Trophoblast cell (in vitro differentiated cells and primary cell): Measurements from ENCODE around the gene CTDP1.

Experiments used
- DNase-seq, 2 donors: peaks; one replicate each; pipeline ENCODE4 v3.0.0-alpha.2; 2016
- H2AFZ ChIP-seq: 2 replicates; pipeline ENCODE4 v1.6.1; 2013; ENCODE audit warnings: low read length, moderate library complexity, mild to moderate bottlenecking; ENCODE audit not compliant: insufficient read depth, poor library complexity
- H2AK5ac ChIP-seq: 2 replicates; pipeline ENCODE4 v1.6.1; 2013; ENCODE audit warnings: mild to moderate bottlenecking, low read length
- H2BK120ac ChIP-seq: 2 replicates; pipeline ENCODE4 v1.6.1; 2013; ENCODE audit warnings: low read length, mild to moderate bottlenecking, moderate library complexity; ENCODE audit not compliant: insufficient read depth, poor library complexity
- H2BK12ac ChIP-seq: 2 replicates; pipeline ENCODE4 v1.6.1; 2013; ENCODE audit warnings: mild to moderate bottlenecking, low read length, moderate library complexity
- H2BK5ac ChIP-seq: 2 replicates; pipeline ENCODE4 v1.6.1; 2013; ENCODE audit warnings: low read length, low read depth, moderate library complexity, mild to moderate bottlenecking; ENCODE audit not compliant: poor library complexity
- H3K14ac ChIP-seq: 2 replicates; pipeline ENCODE4 v1.6.1; 2013; ENCODE audit warnings: mild to moderate bottlenecking, low read length
- H3K18ac ChIP-seq: 2 replicates; pipeline ENCODE4 v1.6.1; 2013; ENCODE audit warnings: mild to moderate bottlenecking, low read length
- H3K23ac ChIP-seq: 2 replicates; pipeline ENCODE4 v1.6.1; 2013; ENCODE audit warnings: low read length
- H3K27ac ChIP-seq: 2 replicates; pipeline ENCODE4 v1.5.1; 2013; ENCODE audit warnings: low read depth, mild to moderate bottlenecking, inconsistent platforms, low read length, moderate library complexity
- H3K27me3 ChIP-seq: 2 replicates; pipeline ENCODE4 v1.6.1; 2013; ENCODE audit warnings: inconsistent platforms, mild to moderate bottlenecking, low read length, moderate library complexity; ENCODE audit not compliant: insufficient read depth
- H3K36me3 ChIP-seq, 2 experiments: 1 replicate in 1 of 2; 2 replicates in 1 of 2; pipeline ENCODE4 v1.6.1; 2013; ENCODE audit warnings: low read length in 2 of 2, mild to moderate bottlenecking in 2 of 2, moderate library complexity in 1 of 2; ENCODE audit not compliant: insufficient read depth in 2 of 2, control insufficient read depth in 1 of 2
- H3K4ac ChIP-seq: 2 replicates; pipeline ENCODE4 v1.6.1; 2013; ENCODE audit warnings: low read depth, mild to moderate bottlenecking, low read length, moderate library complexity
- H3K4me1 ChIP-seq, 2 experiments: 1 replicate in 1 of 2; 2 replicates in 1 of 2; pipeline ENCODE4 v1.6.1; 2013; ENCODE audit warnings: low read length in 2 of 2, mild to moderate bottlenecking in 2 of 2, moderate library complexity in 1 of 2; ENCODE audit not compliant: insufficient read depth in 2 of 2, control insufficient read depth in 1 of 2
- H3K4me2 ChIP-seq: 2 replicates; pipeline ENCODE4 v1.6.1; 2013; ENCODE audit warnings: inconsistent platforms, mild to moderate bottlenecking, low read length, moderate library complexity
- H3K4me3 ChIP-seq: 2 replicates; pipeline ENCODE4 v1.5.1; 2013; ENCODE audit warnings: mild to moderate bottlenecking, low read depth, low read length, inconsistent platforms
- H3K79me1 ChIP-seq: one replicate; pipeline ENCODE4 v1.6.1; 2013; ENCODE audit warnings: low read length
- H3K79me2 ChIP-seq: 2 replicates; pipeline ENCODE4 v1.6.1; 2013; ENCODE audit warnings: low read length, mild to moderate bottlenecking; ENCODE audit not compliant: control insufficient read depth, insufficient read depth, poor library complexity
- H3K9ac ChIP-seq: 2 replicates; pipeline ENCODE4 v1.6.1; 2013; ENCODE audit warnings: mild to moderate bottlenecking, low read length
- H3K9me3 ChIP-seq: 2 replicates; pipeline ENCODE4 v1.6.1; 2013; ENCODE audit warnings: low read depth, mild to moderate bottlenecking, control low read depth, inconsistent platforms, low read length; ENCODE audit not compliant: insufficient read depth
- H4K12ac ChIP-seq: 2 replicates; pipeline ENCODE4 v1.6.1; 2013; ENCODE audit warnings: low read depth, mild to moderate bottlenecking, low read length, moderate library complexity
- H4K8ac ChIP-seq: 2 replicates; pipeline ENCODE4 v1.6.1; 2013; ENCODE audit warnings: low read depth, mild to moderate bottlenecking, low read length, moderate library complexity
- H4K91ac ChIP-seq: one replicate; pipeline ENCODE4 v1.6.1; 2013; ENCODE audit warnings: low read depth, mild to moderate bottlenecking, low read length, moderate library complexity
- WGBS: extraction: QIAGEN DNeasy Blood & Tissue Kit; methylation state at CpG from one replicate; pipeline ENCODE4 v1.1.7; 2013; ENCODE audit warnings: missing lambda C conversion rate; ENCODE audit not compliant: insufficient read length, insufficient coverage; ENCODE audit errors: extremely low coverage; 5-methylcytosine and 5-hydroxymethylcytosine counted together

The CTDP1 gene

DNA sequence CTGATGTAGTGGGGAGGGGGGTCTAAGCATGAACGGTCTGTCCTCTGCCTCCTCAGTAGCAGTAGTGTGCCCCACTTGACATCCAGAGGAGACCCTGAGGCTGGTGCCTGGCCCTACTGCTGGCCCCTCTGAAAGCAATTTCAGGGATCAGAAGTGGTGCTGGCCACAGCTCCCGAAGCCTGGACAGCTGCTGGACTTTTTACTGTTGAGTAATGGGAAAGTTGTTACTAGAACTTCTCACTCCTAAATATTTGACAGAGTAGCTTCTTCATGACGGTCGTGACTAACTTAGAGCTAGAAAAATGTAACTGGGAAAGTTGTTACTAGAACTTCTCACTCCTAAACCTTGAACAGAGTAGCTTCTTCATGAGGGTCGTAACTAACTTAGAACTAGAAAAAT is 23.3 kb downstream of the CTDP1 start:
- Histone ChIP-seq H2BK5ac (no peak overlapping the region), H3K4me1 (no peaks in the 10 kb centered on the region), H4K12ac (no peak overlapping the region), H3K4me2 (no peak overlapping the region), H3K14ac (no peak overlapping the region), H2BK120ac (no peak overlapping the region), H3K79me2 (no peaks in the 10 kb centered on the region), H4K8ac (no peak overlapping the region), H3K36me3 (peaks cover 45 to 61% of the 10 kb centered on the region in 2 experiments), H3K27me3 (no peaks in the 10 kb centered on the region), H2AK5ac (no peak overlapping the region), H4K91ac (no peak overlapping the region), H3K9ac (no peak overlapping the region), H3K4me3 (no peak overlapping the region), H3K79me1 (no peaks in the 10 kb centered on the region), H3K18ac (no peak overlapping the region), H3K9me3 (peaks cover 1% of the 10 kb centered on the region), H3K27ac (no peak overlapping the region), H3K23ac (no peak overlapping the region), H2BK12ac (no peak overlapping the region), H2AFZ (no peak overlapping the region), H3K4ac (no peak overlapping the region)
- WGBS: no CpG with 5 or more reads among the region's 5 CpGs
- DNase-seq: no peak

DNA sequence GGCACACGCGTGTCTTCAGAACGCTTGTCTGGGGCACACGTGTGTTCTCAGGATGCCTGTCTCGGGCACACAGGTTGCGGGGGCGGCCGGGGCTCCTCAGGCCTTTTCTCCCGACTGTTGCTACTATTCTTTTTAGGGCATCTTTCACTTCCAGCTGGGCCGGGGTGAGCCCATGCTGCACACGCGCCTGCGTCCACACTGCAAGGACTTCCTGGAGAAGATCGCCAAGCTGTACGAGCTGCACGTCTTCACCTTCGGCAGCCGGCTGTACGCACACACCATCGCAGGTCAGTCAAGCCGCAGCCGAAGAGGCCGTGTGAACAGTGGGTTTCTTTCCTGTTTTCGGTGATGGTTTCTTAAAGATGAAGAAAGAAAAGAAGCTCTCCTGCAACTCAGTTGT is 25.0 kb downstream of the CTDP1 start:
- DNase-seq: no peak
- Histone ChIP-seq H2BK5ac (no peak overlapping the region), H2BK12ac (no peak overlapping the region), H4K91ac (no peak overlapping the region), H3K14ac (no peak overlapping the region), H3K23ac (no peak overlapping the region), H3K4me3 (no peak overlapping the region), H2AK5ac (no peak overlapping the region), H4K8ac (no peak overlapping the region), H2AFZ (no peak overlapping the region), H3K18ac (no peak overlapping the region), H2BK120ac (no peak overlapping the region), H3K27me3 (no peaks in the 10 kb centered on the region), H3K79me1 (no peaks in the 10 kb centered on the region), H3K4ac (no peak overlapping the region), H4K12ac (no peak overlapping the region), H3K9me3 (peaks cover 1% of the 10 kb centered on the region), H3K4me2 (no peak overlapping the region), H3K36me3 (peaks cover 41 to 56% of the 10 kb centered on the region in 2 experiments), H3K4me1 (no peaks in the 10 kb centered on the region), H3K27ac (no peak overlapping the region), H3K79me2 (no peaks in the 10 kb centered on the region), H3K9ac (no peak overlapping the region)
- WGBS: no CpG with 5 or more reads among the region's 24 CpGs

DNA sequence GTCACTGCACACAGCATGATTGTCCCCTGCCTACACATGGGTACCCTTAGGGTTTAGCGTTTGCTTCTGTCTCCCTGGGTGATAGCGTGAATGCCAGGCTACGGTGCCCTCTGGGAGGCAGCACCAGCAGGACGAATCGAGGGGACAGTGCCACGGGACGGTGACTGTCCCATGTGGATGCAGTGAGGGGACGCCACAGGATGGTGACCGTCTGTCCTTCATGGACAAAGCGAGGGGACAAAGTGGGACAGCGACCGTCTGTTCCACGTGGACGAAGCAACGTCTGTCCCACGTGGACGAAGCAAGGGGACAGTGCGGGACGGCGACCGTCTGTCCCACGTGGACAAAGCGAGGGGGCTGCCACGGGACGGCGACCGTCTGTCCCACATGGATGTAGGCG is 25.7 kb downstream of the CTDP1 start:
- H3K36me3 ChIP-seq: peaks cover 41 to 51% of the 10 kb centered on the region in 2 experiments
- H3K23ac ChIP-seq: no peak overlapping the region
- no peak overlapping the region for H3K27ac ChIP-seq
- no peak overlapping the region for H4K12ac ChIP-seq
- no peak overlapping the region for H2AK5ac ChIP-seq
- no peak overlapping the region for H2BK5ac ChIP-seq
- WGBS: no CpG with 5 or more reads among the region's 28 CpGs
- no peak overlapping the region for H3K4ac ChIP-seq
- no peaks in the 10 kb centered on the region for H3K79me1 ChIP-seq
- no peak overlapping the region for H2BK12ac ChIP-seq
- no peak overlapping the region for H3K14ac ChIP-seq
- no peak overlapping the region for H2BK120ac ChIP-seq
- no peaks in the 10 kb centered on the region for H3K27me3 ChIP-seq
- no peak overlapping the region for H3K4me2 ChIP-seq
- no peaks in the 10 kb centered on the region for H3K4me1 ChIP-seq
- H3K18ac ChIP-seq: no peak overlapping the region
- H3K9ac ChIP-seq: no peak overlapping the region
- H2AFZ ChIP-seq: no peak overlapping the region
- no peak overlapping the region for H4K8ac ChIP-seq
- no peak overlapping the region for H3K4me3 ChIP-seq
- no peak overlapping the region for H4K91ac ChIP-seq
- no peak for DNase-seq
- H3K9me3 ChIP-seq: peaks cover 1% of the 10 kb centered on the region
- no peaks in the 10 kb centered on the region for H3K79me2 ChIP-seq

GRCh38 chr18:79706006-79706405 is 26.4 kb downstream of the CTDP1 start:
- Histone ChIP-seq H3K9ac (no peak overlapping the region), H2AK5ac (no peak overlapping the region), H3K36me3 (peaks cover 42 to 49% of the 10 kb centered on the region in 2 experiments), H3K23ac (no peak overlapping the region), H3K9me3 (peaks cover 1% of the 10 kb centered on the region), H3K27me3 (no peaks in the 10 kb centered on the region), H3K79me1 (no peaks in the 10 kb centered on the region), H3K4me3 (no peak overlapping the region), H4K12ac (no peak overlapping the region), H2BK5ac (no peak overlapping the region), H3K4me2 (no peak overlapping the region), H2AFZ (no peak overlapping the region), H3K79me2 (no peaks in the 10 kb centered on the region), H3K14ac (no peak overlapping the region), H3K4ac (no peak overlapping the region), H3K18ac (no peak overlapping the region), H3K27ac (no peak overlapping the region), H2BK120ac (no peak overlapping the region), H4K91ac (no peak overlapping the region), H2BK12ac (no peak overlapping the region), H4K8ac (no peak overlapping the region), H3K4me1 (no peaks in the 10 kb centered on the region)
- WGBS: no CpG with 5 or more reads among the region's 14 CpGs
- no peak for DNase-seq
